HG03064 (cell line): ENCODE data around the gene BUD31.

ENCODE experiments used
- ATAC-seq: cut with Tn5 transposase; IDR thresholded peaks from one replicate; pipeline ENCODE4 v1.9.1; 2021; ENCODE audit warnings: low read depth; ENCODE audit not compliant: unreplicated experiment

Gene BUD31

GRCh38 chr7:99460651-99461050, 51.9 kb downstream of the BUD31 start:
- ATAC-seq: no peak

DNA sequence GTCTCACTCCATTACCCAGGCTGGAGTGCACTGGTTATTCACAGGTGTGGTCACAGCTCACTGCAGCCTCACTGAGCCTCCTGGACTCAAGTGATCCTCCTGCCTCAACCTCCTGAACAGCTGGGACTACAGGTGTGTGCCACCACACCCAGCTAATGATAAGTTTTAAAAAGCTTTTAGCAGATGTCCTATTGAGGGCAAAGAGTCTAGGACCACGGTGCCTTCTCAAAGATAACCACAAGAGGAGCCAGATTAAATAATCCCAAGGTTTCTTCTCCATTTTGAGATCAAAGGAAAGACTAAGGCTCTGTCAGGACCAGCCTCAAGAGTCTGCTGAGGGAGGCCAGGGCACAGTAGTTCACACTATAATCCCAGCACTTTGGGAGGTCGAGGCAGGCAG, 52.5 kb downstream of the BUD31 start:
- no peak for ATAC-seq

DNA sequence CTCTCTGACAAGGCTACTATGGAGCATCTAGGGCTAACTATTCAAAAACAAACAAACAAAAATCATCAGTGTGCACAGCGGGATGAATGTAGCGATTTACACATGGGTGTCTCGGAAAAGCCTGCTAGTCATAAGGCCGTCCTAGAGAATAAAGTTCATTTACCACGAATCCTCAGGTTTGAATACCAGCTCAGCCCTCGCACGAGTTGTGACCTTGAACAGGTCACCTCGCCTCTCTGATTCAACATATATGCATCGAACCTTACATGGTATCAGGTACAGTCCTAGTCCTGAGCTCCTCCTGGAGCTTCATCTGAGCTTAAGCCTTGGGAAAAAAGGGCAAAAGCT, 56.6 kb downstream of the BUD31 start:
- ATAC-seq: no peak

DNA sequence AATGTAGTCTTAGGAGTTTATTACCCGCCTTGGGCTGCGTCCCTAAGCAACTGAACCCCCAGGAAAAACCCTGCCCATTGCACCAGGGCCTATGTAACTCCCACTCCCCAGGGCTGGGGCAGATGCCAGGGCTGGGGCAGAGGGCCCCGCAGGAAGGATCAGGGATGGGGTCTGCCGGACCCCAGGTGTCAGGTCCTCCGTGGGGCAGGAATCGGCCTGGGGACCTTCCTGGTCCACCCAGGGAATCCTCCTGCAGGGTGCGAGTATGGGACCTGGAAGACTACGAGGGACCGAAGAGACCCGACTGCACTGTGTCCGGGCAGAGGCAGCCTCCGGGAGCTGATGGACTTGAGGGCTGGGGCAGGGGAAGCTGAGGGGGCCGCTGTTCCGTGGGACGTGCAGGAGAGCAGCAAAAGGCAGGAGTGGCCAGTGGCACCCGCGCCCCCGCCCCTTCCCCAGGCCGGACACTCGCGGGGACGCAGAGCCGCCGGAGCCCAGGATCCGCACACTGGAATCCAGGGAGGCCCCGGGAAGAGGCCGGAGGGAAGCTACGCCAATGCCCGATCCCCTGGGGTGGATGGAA, 59.7 kb downstream of the BUD31 start:
- no peak for ATAC-seq
